Epithelial cell of esophagus (primary cell): ENCODE measurements around the gene GPR4.

Experiments used
- DNase-seq: peaks from one replicate; pipeline ENCODE4 v3.0.0; 2010; ENCODE audit warnings: low read depth
- H3K4me3 ChIP-seq: 2 replicates; pipeline ENCODE4 v1.5.1; 2011; ENCODE audit warnings: mild to moderate bottlenecking, low read length, control low read depth
- CTCF ChIP-seq: IDR thresholded peaks from 2 replicates; pipeline ENCODE4 v1.5.1; 2011; ENCODE audit warnings: low read depth, mild to moderate bottlenecking, low read length, control low read depth, inconsistent platforms; ENCODE audit not compliant: insufficient read depth; ENCODE audit errors: missing control alignments

The GPR4 gene

GRCh38 chr19:45643024-45643926 is 41.3 kb upstream of the GPR4 start:
- DNase-seq: peak; percentile 81
- no peak overlapping the region for H3K4me3 ChIP-seq
- TF ChIP-seq CTCF: peak; percentile 98

- DNase-seq: peak; percentile 97
- peak overlapping the region; percentile 34 for H3K4me3 ChIP-seq
- TF ChIP-seq CTCF: no peak
Observed at GRCh38 chr19:45641274-45642105, 39.5 kb upstream of the GPR4 start.

GRCh38 chr19:45640849-45641273 is 38.8 kb upstream of the GPR4 start:
- H3K4me3 ChIP-seq: peak overlapping the region; percentile 21
- peak; percentile 84 for DNase-seq
- no peak for TF ChIP-seq CTCF

- H3K4me3 ChIP-seq: peak within 1 kb of the TSS; percentile 83
- TF ChIP-seq CTCF: peak; percentile 34
- peak; percentile 47 for DNase-seq
Observed at GRCh38 chr19:45638930-45639729, 37.1 kb upstream of the GPR4 start, which contains the start of gene EML2. Gene EML2, minus strand, starts transcription at chr19:45639397. Its CDS starts 21 bp downstream, at chr19:45639376.

GRCh38 chr19:45637890-45638667 is 36.1 kb upstream of the GPR4 start:
- H3K4me3 ChIP-seq: peak overlapping the region; percentile 83
- no peak for TF ChIP-seq CTCF
- DNase-seq: peak; percentile 63

GRCh38 chr19:45636902-45637301 is 34.9 kb upstream of the GPR4 start:
- DNase-seq: no peak
- no peak for TF ChIP-seq CTCF

More at GRCh38 chr19:45636902-45637301, 34.9 kb upstream of the GPR4 start:
- H3K4me3 ChIP-seq: no peak overlapping the region
